Measurements from ENCODE around the gene ALDH1B1. TPM values are rescaled to one million over a fixed set of nuclear protein-coding genes. Genes with fewer than 3 reads are reported as not detected.

Gene ALDH1B1
- total RNA-seq, 1 experiment from 2014 or later, result 13.3 TPM

DNA sequence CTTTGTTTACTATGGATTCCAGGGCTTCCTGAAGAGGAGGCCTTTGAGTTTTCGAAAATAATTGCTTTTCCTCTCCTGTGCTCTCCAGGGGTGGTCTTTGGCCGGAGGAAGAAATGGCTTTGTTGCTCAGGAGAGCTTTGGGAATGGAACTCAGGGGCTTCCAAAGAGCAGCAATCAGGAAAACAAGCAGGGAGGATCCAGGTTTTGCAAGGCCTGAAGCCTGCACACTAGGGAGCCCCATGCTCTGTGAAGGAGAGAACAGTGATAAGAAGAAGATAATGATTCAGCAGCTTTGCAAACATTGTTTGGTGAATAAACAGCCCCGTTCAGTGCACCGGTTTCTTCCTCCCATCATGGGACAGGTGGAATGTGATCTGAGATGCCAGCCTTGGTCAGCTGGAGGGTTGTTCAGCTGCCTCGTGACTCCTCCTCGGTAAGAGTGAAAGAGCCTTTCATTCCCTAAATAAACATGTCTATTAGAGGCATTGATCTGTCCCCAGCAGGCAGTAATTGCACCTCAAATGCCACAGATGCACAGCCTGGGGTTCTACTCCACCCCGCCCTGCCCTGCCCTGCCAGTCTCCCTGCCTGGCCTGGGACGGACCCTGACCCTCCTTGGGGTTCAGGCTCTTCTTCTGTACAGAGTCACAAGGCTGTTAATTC lies 11.5 kb upstream of the ALDH1B1 start:
- Mint-ChIP-seq H3K27me3 (ENCODE audit: unreplicated experiment) (no peaks in the 10 kb centered on the region), H3K36me3 (ENCODE audit: insufficient read depth, unreplicated experiment) (peaks cover 3% of the 10 kb centered on the region), H3K4me3 (ENCODE audit: low read depth, unreplicated experiment) (no peak overlapping the region), H3K4me1 (ENCODE audit: low read depth, unreplicated experiment) (peaks cover 9% of the 10 kb centered on the region), H3K27ac (ENCODE audit: unreplicated experiment) (no peak overlapping the region), H3K9me3 (ENCODE audit: low read depth, unreplicated experiment) (peaks cover 4% of the 10 kb centered on the region)
- TF ChIP-seq, protein P1, sequence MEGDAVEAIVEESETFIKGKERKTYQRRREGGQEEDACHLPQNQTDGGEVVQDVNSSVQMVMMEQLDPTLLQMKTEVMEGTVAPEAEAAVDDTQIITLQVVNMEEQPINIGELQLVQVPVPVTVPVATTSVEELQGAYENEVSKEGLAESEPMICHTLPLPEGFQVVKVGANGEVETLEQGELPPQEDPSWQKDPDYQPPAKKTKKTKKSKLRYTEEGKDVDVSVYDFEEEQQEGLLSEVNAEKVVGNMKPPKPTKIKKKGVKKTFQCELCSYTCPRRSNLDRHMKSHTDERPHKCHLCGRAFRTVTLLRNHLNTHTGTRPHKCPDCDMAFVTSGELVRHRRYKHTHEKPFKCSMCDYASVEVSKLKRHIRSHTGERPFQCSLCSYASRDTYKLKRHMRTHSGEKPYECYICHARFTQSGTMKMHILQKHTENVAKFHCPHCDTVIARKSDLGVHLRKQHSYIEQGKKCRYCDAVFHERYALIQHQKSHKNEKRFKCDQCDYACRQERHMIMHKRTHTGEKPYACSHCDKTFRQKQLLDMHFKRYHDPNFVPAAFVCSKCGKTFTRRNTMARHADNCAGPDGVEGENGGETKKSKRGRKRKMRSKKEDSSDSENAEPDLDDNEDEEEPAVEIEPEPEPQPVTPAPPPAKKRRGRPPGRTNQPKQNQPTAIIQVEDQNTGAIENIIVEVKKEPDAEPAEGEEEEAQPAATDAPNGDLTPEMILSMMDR (IDR thresholded peaks at IDR 0.05; ENCODE audit: unreplicated experiment), result no peak
- no TSS peak for BruUV-seq (replicated peaks)
- intact Hi-C loops (cut with micrococcal nuclease; ENCODE audit: unreplicated experiment), result no loop called here
- DNase-seq, result peak; percentile 26
- CTCF ChIA-PET, result no interaction called here

DNA sequence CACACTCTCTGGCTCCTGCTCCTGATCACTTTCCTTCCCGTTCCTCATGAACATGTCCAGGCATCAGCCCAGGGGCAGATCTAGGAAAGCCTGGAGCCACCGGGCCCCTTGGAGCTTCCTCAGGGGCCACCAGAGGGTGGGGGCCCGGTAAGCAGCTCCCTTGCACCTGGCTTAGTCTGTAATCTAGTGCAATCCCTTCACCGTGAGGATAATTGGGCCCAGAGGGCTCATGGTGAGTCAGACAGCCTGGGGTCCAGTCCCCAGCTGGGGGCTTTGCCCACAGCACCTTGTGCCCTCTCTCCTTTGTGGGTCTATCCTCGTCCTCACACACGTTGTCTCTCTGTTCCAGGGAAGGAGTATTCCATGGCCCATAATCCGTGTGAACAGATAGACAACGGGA lies 10.4 kb upstream of the ALDH1B1 start:
- H3K4me1 Mint-ChIP-seq (ENCODE audit: low read depth, unreplicated experiment), result peaks cover 9% of the 10 kb centered on the region
- DNase-seq, result no peak
- H3K27ac Mint-ChIP-seq (ENCODE audit: unreplicated experiment), result no peak overlapping the region
- H3K27me3 Mint-ChIP-seq (ENCODE audit: unreplicated experiment), result no peaks in the 10 kb centered on the region
- H3K4me3 Mint-ChIP-seq (ENCODE audit: low read depth, unreplicated experiment), result no peak overlapping the region
- CTCF ChIA-PET, result interaction anchor here (0.5 kb wide), 1 partner anchor 17 kb away, joined by 3 read pairs; no protein-coding TSS in a partner anchor
- H3K36me3 Mint-ChIP-seq (ENCODE audit: insufficient read depth, unreplicated experiment), result peaks cover 3% of the 10 kb centered on the region
- TF ChIP-seq, protein P1 (IDR thresholded peaks at IDR 0.05; ENCODE audit: unreplicated experiment), result no peak
- H3K9me3 Mint-ChIP-seq (ENCODE audit: low read depth, unreplicated experiment), result peaks cover 4% of the 10 kb centered on the region
- intact Hi-C loops (cut with micrococcal nuclease; ENCODE audit: unreplicated experiment), result no loop called here
- BruUV-seq (replicated peaks), result no TSS peak

DNA sequence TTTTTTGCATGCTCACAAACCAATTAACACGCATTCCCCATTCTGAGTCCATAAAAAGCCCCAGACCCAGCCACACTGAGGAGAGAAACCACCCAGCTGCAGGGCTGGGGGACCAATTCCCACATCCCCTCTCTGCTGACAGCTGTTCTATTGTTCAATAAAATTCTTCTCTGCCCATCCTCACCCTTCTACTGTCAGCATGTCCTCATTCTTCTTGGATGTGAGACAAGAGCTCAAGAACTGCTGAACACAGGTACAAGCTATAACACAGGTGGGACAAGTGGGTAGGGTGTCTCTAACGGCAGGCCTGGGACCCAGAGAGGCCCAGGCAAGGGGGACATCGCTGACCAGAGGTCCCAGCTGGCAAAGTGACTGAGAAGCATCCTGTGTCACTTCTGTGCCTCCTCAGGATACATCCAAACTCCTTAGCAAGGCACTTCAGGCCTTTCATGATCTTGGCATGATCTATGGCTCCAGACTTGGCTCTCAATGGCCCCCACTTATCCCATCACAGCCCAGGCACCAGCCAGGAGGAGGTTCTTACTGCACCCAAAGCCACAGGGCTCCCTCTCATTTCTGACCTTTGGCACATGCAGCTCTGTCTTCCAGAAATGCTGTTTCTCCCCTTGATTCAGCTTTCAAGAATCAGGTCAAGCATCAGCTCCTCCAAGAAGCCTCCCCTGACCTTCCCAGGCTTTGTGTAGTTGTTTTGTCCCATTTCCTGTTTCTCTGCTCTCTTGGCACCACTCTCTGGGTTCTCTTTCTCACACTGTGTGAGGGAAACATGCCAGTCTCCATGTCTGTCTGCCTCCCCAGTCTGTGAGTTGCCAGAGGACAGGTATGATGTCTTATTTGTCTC lies 7.3 kb upstream of the ALDH1B1 start:
- CTCF ChIA-PET, result no interaction called here
- BruUV-seq (replicated peaks), result no TSS peak
- Mint-ChIP-seq H3K36me3 (ENCODE audit: insufficient read depth, unreplicated experiment) (peaks cover 3% of the 10 kb centered on the region), H3K9me3 (ENCODE audit: low read depth, unreplicated experiment) (peaks cover 4% of the 10 kb centered on the region), H3K4me3 (ENCODE audit: low read depth, unreplicated experiment) (no peak overlapping the region), H3K4me1 (ENCODE audit: low read depth, unreplicated experiment) (peaks cover 9% of the 10 kb centered on the region), H3K27ac (ENCODE audit: unreplicated experiment) (no peak overlapping the region), H3K27me3 (ENCODE audit: unreplicated experiment) (no peaks in the 10 kb centered on the region)
- TF ChIP-seq, protein P1 (IDR thresholded peaks at IDR 0.05; ENCODE audit: unreplicated experiment), result no peak
- intact Hi-C loops (cut with micrococcal nuclease; ENCODE audit: unreplicated experiment), result no loop called here
- no peak for DNase-seq

DNA sequence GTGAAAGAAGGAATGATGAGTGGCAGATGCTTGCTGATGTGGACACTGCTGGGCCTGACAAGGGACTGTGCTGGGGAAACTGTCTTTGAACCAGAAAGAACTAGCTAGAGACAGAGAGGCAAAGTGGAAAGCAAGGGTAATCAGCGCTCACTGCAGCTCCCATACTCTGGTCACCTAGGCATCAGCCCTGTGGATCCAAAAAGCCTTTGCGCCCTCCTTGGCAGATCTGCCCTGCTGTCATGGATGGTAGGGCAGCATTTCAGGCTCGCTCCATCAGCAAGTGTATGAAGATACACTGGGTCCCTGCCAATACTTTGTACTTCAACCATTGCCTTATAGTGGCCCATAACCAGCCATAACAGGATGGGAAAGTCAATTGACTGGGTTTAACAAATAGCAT lies 6.6 kb upstream of the ALDH1B1 start:
- CTCF ChIA-PET, result no interaction called here
- no peaks in the 10 kb centered on the region for H3K27me3 Mint-ChIP-seq (ENCODE audit: unreplicated experiment)
- DNase-seq, result no peak
- intact Hi-C loops (cut with micrococcal nuclease; ENCODE audit: unreplicated experiment), result no loop called here
- peaks cover 9% of the 10 kb centered on the region for H3K4me1 Mint-ChIP-seq (ENCODE audit: low read depth, unreplicated experiment)
- H3K27ac Mint-ChIP-seq (ENCODE audit: unreplicated experiment), result no peak overlapping the region
- H3K9me3 Mint-ChIP-seq (ENCODE audit: low read depth, unreplicated experiment), result peaks cover 4% of the 10 kb centered on the region
- H3K4me3 Mint-ChIP-seq (ENCODE audit: low read depth, unreplicated experiment), result no peak overlapping the region
- TF ChIP-seq, protein P1 (IDR thresholded peaks at IDR 0.05; ENCODE audit: unreplicated experiment), result no peak
- H3K36me3 Mint-ChIP-seq (ENCODE audit: insufficient read depth, unreplicated experiment), result peaks cover 3% of the 10 kb centered on the region
- BruUV-seq (replicated peaks), result no TSS peak

Data from Calu3 (cell line).